MM.1S (cell line): ENCODE measurements around the gene PRR23B.
A peak's percentile ranks its signal among the peaks of the same experiment; 100 is the strongest.

ENCODE experiments used
- DNase-seq: peaks from one replicate; pipeline ENCODE4 v3.0.0-alpha.2; 2015
- H2AFZ ChIP-seq: fragments of 300-600 bp; sonication (generic); 2 replicates; pipeline ENCODE4 v1.6.0; 2016; ENCODE audit warnings: antibody characterized with exemption, low read length
- H3F3A ChIP-seq: fragments of 300-600 bp; sonication (generic); 2 replicates; pipeline ENCODE4 v1.6.1; 2016; ENCODE audit warnings: mild to moderate bottlenecking, antibody characterized with exemption, low read length, moderate library complexity, mixed read lengths; ENCODE audit not compliant: insufficient read depth
- H3K27ac ChIP-seq: fragments of 300-600 bp; sonication (generic); 2 replicates; pipeline ENCODE4 v1.5.1; 2016; ENCODE audit warnings: mild to moderate bottlenecking, low read length
- H3K27me3 ChIP-seq: fragments of 300-600 bp; sonication (generic); replicated peaks from 2 replicates; pipeline ENCODE4 v1.6.0; 2016; ENCODE audit warnings: low read length; ENCODE audit not compliant: insufficient read depth
- H3K36me3 ChIP-seq: fragments of 300-600 bp; sonication (generic); replicated peaks from 2 replicates; pipeline ENCODE4 v1.6.1; 2016; ENCODE audit warnings: mild to moderate bottlenecking, low read length, mixed read lengths; ENCODE audit not compliant: insufficient read depth
- H3K4me1 ChIP-seq: fragments of 300-600 bp; sonication (generic); 2 replicates; pipeline ENCODE4 v1.6.1; 2016; ENCODE audit warnings: low read length, mixed read lengths
- H3K4me2 ChIP-seq: fragments of 300-600 bp; sonication (generic); 2 replicates; pipeline ENCODE4 v1.6.0; 2016; ENCODE audit warnings: low read depth, low read length
- H3K4me3 ChIP-seq: fragments of 300-600 bp; sonication (generic); 2 replicates; pipeline ENCODE4 v1.5.1; 2016; ENCODE audit warnings: low read length, mixed read lengths
- H3K79me2 ChIP-seq: fragments of 300-600 bp; sonication (generic); 2 replicates; pipeline ENCODE4 v1.6.1; 2016; ENCODE audit warnings: mixed run types, low read length, mixed read lengths
- H3K9ac ChIP-seq: fragments of 300-600 bp; sonication (generic); 2 replicates; pipeline ENCODE4 v1.6.1; 2016; ENCODE audit warnings: low read length, mixed read lengths
- H3K9me2 ChIP-seq: fragments of 300-600 bp; sonication (generic); replicated peaks from 2 replicates; pipeline ENCODE4 v1.6.1; 2016; ENCODE audit warnings: mild to moderate bottlenecking, low read length, mixed read lengths; ENCODE audit not compliant: insufficient read depth
- H3K9me3 ChIP-seq: fragments of 300-600 bp; sonication (generic); replicated peaks from 2 replicates; pipeline ENCODE4 v1.6.1; 2016; ENCODE audit warnings: mild to moderate bottlenecking, low read length, mixed read lengths; ENCODE audit not compliant: insufficient read depth
- H4K20me1 ChIP-seq: fragments of 300-600 bp; sonication (generic); 2 replicates; pipeline ENCODE4 v1.6.1; 2016; ENCODE audit warnings: mild to moderate bottlenecking, low read length, moderate library complexity, mixed read lengths; ENCODE audit not compliant: insufficient read depth
- EZH2 ChIP-seq: fragments of 300-600 bp; sonication (generic); optimal IDR thresholded peaks from 2 replicates; pipeline ENCODE3; 2017; ENCODE audit warnings: low read depth, mild to moderate bottlenecking, antibody characterized with exemption, low read length, mixed read lengths
- EZH2phosphoT487 ChIP-seq: fragments of 300-600 bp; sonication (generic); IDR thresholded peaks from 2 replicates; pipeline ENCODE4 v1.6.1; 2018; ENCODE audit warnings: antibody characterized with exemption, low read length
- TF ChIP-seq, protein P1 (sequence below): fragments of 300-600 bp; sonication (generic); IDR thresholded peaks from 2 replicates; pipeline ENCODE4 v1.5.1; 2016; ENCODE audit warnings: antibody characterized with exemption, low read length, mixed read lengths

PRR23B gene

DNA sequence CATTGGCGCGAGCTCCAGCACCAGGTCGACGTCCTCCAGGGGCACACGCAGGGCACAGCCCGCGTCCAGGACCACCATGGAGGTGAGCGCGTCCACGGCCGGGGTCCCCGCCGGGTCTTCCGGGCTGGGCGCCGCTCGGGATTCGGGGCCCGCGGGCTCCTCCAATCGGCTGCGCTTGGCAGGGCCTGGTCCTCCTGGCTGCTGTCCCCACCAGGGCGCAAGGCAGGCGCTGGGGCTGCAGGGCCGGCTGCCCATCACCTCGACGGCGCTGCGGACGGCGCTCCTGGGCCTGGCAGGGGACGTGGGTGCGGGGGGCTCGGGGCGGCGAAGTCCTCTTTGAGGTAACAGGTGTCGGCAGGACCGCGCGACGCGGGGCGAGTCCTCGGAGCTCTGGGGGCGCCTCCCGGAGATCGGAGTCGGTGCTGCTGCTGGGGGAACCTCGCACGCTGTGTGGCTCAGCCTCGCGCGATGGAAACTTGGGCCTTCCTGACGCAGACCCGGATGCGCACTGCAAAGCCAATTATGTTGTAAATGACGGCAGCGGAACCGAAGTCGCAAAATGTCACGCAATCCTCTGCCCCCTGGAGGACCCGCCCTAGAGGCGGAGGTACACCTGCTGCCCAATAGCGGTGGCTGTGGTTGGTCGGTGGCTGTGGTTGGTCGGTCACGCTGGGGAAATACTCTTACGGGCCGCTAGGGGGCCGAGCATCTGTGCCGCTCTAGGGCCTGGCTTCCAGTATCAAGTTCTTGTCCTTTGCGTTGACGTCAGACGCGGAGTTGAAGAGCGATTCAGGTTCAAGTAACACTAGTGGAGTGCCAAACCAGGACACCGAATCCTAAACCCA, 23.9 kb upstream of the PRR23B start, which contains the start of gene PRR23C:
Gene PRR23C, minus strand, starts transcription at position 527 of the 845 bp plus-strand sequence. Its CDS starts 272 bp downstream, at position 255.
- H3K27me3 ChIP-seq = no peaks in the 10 kb centered on the region
- H3K36me3 ChIP-seq = no peaks in the 10 kb centered on the region
- H4K20me1 ChIP-seq = no peaks in the 10 kb centered on the region
- no peak within 1 kb of the TSS for H3K9ac ChIP-seq
- H3K27ac ChIP-seq = no peak within 1 kb of the TSS
- H3K4me2 ChIP-seq = no peak within 1 kb of the TSS
- H3K4me3 ChIP-seq = no peak within 1 kb of the TSS
- H2AFZ ChIP-seq = no peak within 1 kb of the TSS
- no peaks in the 10 kb centered on the region for H3K4me1 ChIP-seq
- DNase-seq = no peak
- H3K9me3 ChIP-seq = no peaks in the 10 kb centered on the region
- H3F3A ChIP-seq = no peaks in the 10 kb centered on the region
- H3K79me2 ChIP-seq = no peaks in the 10 kb centered on the region
- no peaks in the 10 kb centered on the region for H3K9me2 ChIP-seq
- no peak for TF ChIP-seq EZH2phosphoT487
- TF ChIP-seq, protein P1, sequence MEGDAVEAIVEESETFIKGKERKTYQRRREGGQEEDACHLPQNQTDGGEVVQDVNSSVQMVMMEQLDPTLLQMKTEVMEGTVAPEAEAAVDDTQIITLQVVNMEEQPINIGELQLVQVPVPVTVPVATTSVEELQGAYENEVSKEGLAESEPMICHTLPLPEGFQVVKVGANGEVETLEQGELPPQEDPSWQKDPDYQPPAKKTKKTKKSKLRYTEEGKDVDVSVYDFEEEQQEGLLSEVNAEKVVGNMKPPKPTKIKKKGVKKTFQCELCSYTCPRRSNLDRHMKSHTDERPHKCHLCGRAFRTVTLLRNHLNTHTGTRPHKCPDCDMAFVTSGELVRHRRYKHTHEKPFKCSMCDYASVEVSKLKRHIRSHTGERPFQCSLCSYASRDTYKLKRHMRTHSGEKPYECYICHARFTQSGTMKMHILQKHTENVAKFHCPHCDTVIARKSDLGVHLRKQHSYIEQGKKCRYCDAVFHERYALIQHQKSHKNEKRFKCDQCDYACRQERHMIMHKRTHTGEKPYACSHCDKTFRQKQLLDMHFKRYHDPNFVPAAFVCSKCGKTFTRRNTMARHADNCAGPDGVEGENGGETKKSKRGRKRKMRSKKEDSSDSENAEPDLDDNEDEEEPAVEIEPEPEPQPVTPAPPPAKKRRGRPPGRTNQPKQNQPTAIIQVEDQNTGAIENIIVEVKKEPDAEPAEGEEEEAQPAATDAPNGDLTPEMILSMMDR = peak; percentile 10; the same call in 1 of the 2 replicates

DNA sequence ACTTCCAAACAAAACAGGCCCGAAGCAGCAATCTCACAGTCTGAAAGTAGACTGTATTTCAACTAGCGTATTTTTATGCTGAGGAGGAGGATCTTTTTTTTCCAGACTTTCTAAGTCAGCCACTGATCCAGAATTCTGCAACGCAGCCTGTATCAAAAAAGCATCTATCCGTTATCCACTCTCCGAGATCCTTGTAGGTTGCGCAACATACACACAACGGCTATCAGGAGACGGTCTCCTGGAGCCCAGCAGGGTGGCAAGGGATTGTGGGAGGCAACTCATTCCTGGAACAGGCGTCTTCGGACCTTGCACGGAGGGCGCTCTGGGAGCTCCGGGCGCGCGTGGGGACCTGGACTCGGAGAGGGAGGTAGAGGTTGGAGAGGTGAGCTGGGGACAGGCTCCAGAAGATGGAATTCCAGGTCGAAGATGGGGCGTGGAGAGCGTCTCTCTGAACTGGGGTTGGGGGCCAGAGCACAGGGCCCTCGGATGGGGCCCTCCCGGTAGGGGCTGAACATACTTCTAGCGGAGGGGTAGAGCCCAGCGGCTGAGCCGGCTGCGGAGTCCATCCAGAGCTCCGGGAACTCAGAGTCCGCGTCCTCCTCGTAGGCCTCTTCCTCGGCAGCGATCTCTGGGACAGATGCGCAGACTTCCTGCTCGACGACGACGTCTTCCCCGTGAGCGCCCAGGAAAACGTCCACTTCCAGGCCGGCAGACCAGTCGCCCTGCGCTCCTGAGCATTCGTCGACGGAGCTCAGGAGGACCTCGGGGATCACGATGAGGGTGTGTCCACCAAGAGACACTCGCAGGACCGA, 23.0 kb upstream of the PRR23B start:
- Histone ChIP-seq H3F3A (no peaks in the 10 kb centered on the region), H3K79me2 (no peaks in the 10 kb centered on the region), H3K27ac (no peak overlapping the region), H3K9ac (no peak overlapping the region), H3K4me1 (no peaks in the 10 kb centered on the region), H3K9me2 (no peaks in the 10 kb centered on the region), H2AFZ (no peak overlapping the region), H4K20me1 (no peaks in the 10 kb centered on the region), H3K27me3 (no peaks in the 10 kb centered on the region), H3K36me3 (no peaks in the 10 kb centered on the region), H3K4me2 (no peak overlapping the region), H3K4me3 (no peak overlapping the region), H3K9me3 (no peaks in the 10 kb centered on the region)
- TF ChIP-seq EZH2 (no peak), EZH2phosphoT487 (no peak)
- TF ChIP-seq, protein P1 = no peak
- DNase-seq = no peak

DNA sequence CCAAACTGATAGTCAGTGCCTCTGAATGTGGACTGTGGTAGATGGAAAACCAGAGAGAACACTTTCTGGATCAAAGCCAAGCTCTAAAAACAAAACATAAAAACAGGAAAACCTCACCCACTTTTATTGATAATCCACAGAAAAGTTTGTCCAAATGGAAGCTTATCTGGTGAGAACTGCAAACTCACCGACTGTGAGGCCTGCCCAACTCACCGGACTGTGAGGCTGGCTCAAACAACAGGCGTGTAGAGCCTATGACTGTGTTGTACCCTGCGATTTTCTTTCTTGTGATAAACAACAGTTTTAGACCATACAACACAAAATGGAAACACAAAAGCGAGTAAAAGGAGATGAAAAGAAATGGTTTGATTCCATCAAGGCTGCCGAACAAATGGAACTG, 16.8 kb upstream of the PRR23B start:
- TF ChIP-seq EZH2 (no peak), EZH2phosphoT487 (no peak)
- TF ChIP-seq, protein P1 = no peak
- no peak for DNase-seq
- no peak overlapping the region for H3K27ac ChIP-seq
- H3K4me2 ChIP-seq = no peak overlapping the region
- no peaks in the 10 kb centered on the region for H3K27me3 ChIP-seq
- H3K9ac ChIP-seq = no peak overlapping the region
- H3K79me2 ChIP-seq = no peaks in the 10 kb centered on the region
- H4K20me1 ChIP-seq = no peaks in the 10 kb centered on the region
- H3K9me2 ChIP-seq = no peaks in the 10 kb centered on the region
- no peaks in the 10 kb centered on the region for H3K4me1 ChIP-seq
- H2AFZ ChIP-seq = no peak overlapping the region
- no peak overlapping the region for H3K4me3 ChIP-seq
- H3K36me3 ChIP-seq = no peaks in the 10 kb centered on the region
- no peaks in the 10 kb centered on the region for H3F3A ChIP-seq
- no peaks in the 10 kb centered on the region for H3K9me3 ChIP-seq
